GM15510 (cell line): Measurements from ENCODE around the gene CREB3L2.

ENCODE experiments used
- POLR2A ChIP-seq: IDR thresholded peaks from 3 replicates; pipeline ENCODE4 v1.6.1; 2011; ENCODE audit warnings: borderline replicate concordance; ENCODE audit not compliant: insufficient read length; ENCODE audit errors: extremely low read depth

CREB3L2 gene

DNA sequence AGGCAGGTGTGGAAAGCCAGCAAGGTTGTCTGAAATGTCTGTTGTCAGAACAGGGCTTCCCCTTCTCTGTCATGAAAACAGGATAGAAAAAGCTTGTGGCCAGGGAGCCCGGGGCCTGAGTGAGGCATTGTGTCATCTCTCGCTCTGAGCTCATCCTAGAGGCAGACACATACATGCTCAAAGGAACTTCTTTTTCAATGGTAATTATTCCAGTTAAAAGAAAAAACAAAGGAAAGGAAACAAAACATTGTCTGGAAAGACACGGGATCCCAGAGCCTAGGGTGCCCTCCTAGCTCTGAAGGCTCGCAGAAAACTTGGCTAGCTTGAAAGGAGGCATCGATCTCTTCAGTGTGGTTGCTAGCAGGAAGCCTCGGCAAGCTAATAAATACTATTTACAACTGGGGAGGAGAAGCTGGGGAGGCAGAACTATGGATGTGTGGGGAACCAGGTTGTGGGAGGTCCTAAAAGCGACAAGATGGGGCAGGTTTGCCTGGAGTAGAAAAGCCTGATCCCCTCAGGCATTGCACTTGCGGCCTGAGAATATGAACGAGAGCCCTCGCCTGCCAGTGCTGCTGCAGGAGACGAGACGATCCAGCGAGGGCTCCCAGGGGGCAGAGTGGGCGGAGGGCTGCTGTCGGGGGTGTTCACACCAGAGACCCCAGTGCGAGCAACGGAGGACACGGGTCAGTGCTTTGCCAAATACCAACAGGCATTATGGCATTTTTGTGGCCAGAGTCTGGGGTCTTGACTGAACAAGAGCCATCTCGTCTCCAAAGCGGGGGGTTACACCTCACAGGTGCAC, 122.3 kb downstream of the CREB3L2 start:
- no peak for TF ChIP-seq POLR2A

DNA sequence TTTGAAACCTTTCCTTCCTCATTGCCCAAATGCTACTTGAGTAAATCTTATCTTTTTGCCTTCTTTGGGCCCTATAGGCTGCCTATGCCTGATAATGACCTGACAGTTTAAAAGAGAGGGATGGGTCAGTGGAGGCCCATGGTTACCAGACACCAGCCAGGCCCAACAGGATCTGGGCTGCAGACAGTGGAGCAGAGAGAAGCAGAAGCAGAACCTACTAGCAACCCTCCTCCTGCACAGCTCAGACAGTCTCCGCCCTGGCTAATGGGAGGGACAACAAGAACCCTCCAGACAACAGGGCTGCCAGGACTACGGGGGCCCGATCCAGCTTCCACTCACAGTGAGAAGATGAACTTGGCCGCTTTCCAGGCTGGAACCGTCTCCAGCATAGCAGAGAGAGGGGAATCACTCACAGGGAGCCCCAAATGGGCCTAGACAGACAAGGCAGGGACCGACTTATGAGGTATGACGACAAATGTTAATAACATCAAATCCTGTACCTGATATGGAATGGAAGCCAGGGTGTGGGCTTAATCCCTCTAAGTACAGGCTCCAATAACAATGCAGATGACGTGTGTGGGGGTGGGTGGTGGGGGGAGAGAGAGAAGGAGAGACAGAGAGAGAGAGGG, 123.4 kb downstream of the CREB3L2 start:
- no peak for TF ChIP-seq POLR2A

DNA sequence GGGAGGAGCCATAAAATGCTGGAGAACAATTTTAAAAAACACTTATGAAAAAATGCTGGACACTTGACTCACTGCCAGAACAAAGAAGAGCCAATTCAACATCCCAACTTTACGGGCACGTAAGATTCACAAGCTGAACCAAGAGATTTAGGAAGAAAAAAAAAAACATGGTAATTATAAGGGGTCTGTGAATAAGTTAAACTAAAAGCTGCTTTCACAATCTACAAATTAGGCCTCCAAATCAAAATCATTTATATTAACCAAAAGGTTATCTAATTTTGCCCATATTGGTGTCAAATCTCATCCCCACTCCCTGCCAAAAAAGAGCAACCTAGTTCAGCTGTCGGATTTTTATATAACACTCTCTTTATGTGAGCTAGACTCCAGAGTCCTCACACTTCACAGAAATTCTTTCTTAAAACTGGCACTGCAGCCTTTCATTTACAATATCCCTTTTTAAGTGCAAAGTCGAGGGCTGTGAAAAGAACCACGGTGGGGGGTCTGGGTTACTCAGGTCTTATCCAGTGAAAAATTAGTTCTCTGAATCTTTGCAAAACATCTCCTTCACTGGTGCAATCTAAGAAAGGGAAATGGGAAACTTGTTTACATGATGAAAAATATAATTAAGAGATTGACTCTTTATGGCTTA, 124.7 kb downstream of the CREB3L2 start:
- no peak for TF ChIP-seq POLR2A

DNA sequence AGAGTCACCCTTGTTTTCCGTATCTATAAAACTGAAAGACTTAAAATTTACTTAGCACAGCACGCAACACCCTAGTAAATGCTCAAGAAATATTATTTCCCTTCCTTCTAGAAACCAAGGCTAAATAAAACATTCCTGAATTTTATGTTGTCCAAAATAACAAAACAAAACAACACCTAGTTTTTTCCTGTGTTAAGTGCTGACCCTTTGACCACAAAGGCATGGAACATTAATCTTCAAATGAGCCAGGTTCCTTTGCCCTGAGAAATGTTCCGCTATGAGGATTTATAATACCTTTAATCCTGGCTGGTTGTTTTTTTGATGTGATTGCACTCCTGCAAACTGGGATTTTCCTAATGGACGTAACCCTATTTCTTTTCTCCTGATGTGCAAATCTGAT, 126.1 kb downstream of the CREB3L2 start:
- no peak for TF ChIP-seq POLR2A

DNA sequence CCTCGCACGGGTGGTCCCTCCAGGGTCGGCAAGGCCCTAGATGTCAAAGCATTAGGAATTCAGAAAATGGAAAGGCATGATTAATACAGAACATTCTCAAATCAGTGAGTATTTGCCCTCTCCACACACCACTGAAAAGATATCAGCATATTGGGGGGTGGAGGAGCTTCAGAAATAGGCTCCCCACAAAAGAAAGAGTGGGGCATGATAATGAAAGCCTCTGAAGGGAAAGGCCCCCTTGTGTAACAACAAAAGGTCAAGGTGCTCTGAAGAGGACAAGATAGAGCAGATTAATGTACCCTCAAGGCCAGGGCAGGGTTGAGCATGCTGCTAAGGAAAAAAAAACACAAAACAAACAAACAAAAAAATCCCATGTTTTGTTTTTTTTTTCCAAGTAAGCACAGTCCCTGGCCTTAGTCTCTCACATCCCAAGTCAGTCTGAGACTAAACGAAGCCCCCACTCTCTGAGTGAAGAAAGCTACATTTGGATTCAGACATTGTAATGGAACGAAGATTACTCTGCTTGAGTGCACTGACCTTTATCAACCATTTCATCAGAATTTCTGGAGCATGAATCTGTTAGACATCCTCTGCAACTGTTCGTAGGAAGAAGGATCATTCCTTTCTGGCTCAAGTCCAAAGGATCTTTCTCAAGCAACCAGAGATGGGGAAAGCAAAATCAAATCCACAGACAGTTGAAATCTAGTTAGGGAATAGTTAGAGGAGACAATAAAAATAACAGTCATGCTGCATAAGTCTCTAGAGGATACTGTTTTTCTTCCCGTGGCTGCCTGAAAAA, 127.7 kb downstream of the CREB3L2 start:
- TF ChIP-seq POLR2A: no peak

DNA sequence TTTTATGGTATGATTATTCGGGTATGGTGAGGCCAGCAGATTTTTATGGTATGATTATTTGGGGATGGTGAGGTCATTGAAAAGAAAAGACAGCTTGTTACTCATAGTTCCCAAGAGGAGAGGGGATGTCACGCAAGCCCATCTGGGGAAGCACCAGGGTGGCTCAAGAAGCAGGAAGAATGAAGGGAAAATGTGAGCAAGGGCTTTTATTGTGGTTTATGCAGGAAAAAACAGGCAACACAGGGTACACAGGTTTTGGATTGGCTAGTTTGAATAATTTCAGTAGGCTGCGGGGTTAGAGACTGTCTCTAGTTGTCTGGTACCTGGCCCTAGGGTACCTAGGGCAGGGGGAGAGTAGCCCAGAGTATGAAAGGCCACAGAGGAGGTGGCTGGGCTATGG, 128.4 kb downstream of the CREB3L2 start:
- TF ChIP-seq POLR2A: no peak

DNA sequence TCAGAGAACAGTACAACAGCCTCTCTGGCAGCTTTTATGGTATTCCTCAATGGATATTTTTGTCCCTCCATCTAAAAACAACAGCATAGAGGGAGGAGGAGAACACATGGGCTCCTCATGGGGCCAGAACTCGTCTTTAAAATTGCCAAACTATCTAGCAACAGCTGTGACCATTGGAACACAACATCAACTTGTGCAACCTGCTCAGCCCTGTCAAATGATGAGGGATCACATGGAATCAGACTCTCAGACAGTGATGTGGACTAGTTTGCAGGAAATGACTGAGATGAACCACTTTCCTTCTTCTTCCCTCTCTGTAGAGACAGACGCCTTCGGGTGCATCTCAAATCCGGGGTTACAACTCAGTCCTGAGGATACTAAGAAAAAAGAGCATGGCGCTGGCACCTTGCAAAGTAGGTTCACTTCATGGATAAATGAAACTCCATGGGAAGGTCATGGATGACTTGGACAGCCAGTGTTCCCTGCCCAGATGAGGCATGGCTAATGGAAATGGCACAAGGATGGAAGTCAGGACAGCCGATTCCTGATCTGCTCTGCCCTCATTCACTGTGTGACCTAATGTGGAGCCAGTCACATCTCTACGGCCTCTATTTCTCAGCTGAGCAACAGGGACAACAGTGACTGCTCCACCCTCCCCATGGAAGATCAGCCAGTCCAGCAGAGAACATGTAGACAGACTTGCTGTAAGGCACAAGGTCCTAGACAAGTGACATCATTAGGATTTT, 130.5 kb downstream of the CREB3L2 start:
- TF ChIP-seq POLR2A: no peak

DNA sequence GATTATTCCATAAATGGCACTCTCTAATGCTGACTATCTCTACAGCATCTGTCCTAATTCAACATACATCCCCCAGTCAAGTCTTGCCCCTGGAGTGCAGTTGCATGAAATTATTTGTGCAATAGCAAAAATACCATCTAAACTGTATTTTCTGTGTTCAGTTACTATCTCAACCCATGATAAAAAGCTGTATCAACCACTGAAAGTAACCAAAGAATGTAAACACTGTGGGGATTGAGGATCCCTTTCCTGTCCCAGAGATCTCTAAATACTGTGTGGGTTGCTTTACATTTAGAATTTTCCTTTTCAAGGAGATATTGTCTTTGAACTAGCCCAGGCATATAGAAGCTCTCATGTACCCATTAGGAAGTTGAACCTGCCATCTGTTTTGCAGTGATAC, 131.2 kb downstream of the CREB3L2 start:
- TF ChIP-seq POLR2A: no peak

DNA sequence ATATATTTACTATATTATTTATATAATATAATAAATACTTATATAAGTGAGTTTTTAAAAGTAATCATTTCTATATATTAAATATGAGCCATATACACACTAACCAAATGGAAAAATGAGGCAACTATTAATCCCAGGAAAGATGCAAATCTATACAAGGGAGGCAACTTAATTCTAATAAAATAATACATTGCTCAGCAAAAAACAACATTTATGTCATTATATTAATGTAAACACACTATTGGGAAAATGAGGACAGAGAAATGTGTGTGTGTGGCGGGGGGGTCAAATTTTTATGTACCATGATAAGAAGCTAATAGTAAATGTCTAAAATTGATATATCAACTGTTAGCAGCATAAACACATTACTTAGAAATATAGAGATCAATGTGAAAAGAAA, 131.8 kb downstream of the CREB3L2 start:
- TF ChIP-seq POLR2A: no peak

DNA sequence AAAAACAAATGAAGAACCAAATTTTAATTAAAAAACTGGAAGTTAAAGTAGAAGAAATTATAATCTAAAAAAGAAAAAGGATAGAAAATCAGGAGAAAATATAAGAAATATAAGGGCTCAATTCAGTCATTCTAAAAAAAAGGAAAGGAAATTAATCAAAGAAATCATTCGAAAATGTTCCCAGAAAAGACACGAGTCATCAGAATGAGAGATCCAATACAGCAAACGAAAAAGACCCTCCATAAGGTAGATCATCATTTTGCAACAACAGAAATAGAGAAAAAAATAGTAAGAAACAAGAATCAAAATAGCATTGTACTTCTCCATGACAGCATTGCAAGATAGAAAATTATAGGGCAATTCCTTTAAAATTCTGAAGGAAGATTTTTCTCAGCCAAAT, 132.6 kb downstream of the CREB3L2 start:
- no peak for TF ChIP-seq POLR2A

DNA sequence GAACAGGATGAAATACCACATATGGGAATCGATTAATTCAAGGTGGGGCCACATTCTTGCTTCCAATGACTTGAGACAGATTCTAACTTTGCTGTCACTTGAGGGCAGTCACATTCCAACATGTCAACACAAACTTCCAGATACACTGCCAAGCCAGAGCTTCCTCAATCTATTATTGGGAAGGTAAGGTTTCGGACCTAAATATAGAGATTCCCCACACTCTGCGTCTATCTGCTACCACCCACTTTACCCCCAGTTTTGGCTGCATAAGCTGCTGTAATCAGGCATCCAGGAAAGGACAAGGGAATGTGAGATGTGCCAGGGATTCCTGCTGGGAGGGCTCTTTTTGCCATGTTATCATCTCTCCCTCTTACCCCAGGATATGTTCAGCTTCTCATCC, 134.6 kb downstream of the CREB3L2 start:
- no peak for TF ChIP-seq POLR2A

DNA sequence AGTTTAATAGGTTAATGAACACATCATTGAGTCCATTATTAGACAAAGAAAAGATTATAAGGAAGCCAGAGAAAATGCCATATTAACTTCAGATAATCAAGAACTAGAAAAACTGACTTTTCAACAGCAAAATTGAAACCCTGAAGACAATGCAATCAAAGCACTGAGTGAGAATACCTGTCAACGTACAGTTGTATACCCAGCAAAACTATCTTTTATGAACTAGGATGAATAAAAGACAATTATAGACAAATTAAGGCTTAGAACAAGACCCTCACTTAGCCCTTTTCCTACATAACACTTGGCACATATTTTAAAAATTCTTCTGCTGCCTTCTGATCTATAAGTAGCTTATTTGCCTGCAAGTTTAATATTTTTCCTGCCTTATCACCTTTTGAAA, 136.1 kb downstream of the CREB3L2 start:
- no peak for TF ChIP-seq POLR2A

DNA sequence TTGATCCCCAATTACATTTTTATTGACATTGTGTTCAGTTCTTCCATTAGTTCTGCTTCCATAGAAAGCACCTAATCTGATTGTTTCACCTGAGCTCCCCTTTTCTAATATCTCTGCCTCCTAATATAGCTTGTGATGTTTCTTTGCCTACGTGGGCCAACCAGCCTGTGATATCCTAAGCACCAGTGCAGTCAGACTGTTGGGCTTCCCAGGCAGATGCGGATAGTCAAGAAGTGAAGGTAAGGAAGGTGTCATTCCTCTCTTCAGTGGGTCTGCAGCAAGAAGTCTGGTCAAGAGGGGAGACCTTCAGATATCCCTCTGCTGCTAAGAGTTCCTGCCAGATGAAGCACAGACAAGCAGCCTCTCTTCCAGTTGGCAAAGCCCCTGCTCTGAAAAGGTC, 138.9 kb downstream of the CREB3L2 start:
- TF ChIP-seq POLR2A: no peak

DNA sequence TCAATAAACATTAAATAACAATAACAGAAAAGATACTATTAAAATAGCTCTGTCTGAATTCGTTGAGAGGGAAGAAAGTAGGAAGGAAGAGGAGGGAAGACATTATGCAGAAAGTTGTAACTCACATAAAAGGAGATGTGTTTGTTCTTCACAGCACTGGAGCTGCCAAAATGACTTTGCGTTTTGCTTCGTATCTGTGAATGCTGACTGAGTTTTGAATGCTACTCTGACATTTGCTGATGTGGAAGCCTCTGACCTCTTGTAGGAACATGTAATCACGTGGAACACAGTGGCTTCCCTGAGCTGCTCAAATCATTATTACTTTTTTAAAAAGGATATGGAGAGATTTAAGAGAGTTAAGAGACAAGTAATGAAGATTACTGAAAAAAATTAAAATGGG, 139.5 kb downstream of the CREB3L2 start:
- TF ChIP-seq POLR2A: no peak
